Hematopoietic multipotent progenitor cell treated with erythropoietin and hydrocortisone succinate and interleukin-3 and kit ligand, for 6 days (in vitro differentiated cells): Measurements from ENCODE around the gene TRIM7.

ENCODE experiments used
- DNase-seq: peaks from one replicate; pipeline ENCODE4 v3.0.0-alpha.2; 2015

Gene TRIM7

GRCh38 chr5:181204826-181205760 is at the start of gene TRIM7:
TSS of gene TRIM7 (minus strand) at chr5:181205196. CDS start at chr5:181205110, 86 bp downstream.
- peak; percentile 59 for DNase-seq

GRCh38 chr5:181248277-181248676 is 43.3 kb upstream of the TRIM7 start:
- no peak for DNase-seq

GRCh38 chr5:181246276-181247049 is 41.5 kb upstream of the TRIM7 start:
- peak; percentile 91 for DNase-seq

GRCh38 chr5:181245427-181246275 is 40.7 kb upstream of the TRIM7 start:
- no peak for DNase-seq

GRCh38 chr5:181243564-181244343 is 38.8 kb upstream of the TRIM7 start, which contains the start of gene RACK1:
TSS of gene RACK1 (minus strand) at chr5:181243906. CDS start at chr5:181243800, 106 bp downstream.
- DNase-seq: peak; percentile 96

GRCh38 chr5:181243018-181243563 is 38.1 kb upstream of the TRIM7 start:
- peak; percentile 48 for DNase-seq

GRCh38 chr5:181242031-181242451 is 37.0 kb upstream of the TRIM7 start:
- DNase-seq: no peak

- peak; percentile 88 for DNase-seq
These were observed 36.5 kb upstream of the TRIM7 start for GRCh38 chr5:181241393-181241975.

- no peak for DNase-seq
These were observed 34.2 kb upstream of the TRIM7 start for GRCh38 chr5:181239062-181239663.

GRCh38 chr5:181237729-181238385 is 32.9 kb upstream of the TRIM7 start:
- DNase-seq: no peak

- DNase-seq: no peak
These were observed 32.1 kb upstream of the TRIM7 start for GRCh38 chr5:181236954-181237641.

GRCh38 chr5:181236471-181236870 is 31.5 kb upstream of the TRIM7 start:
- no peak for DNase-seq

- no peak for DNase-seq
These were observed 30.8 kb upstream of the TRIM7 start for GRCh38 chr5:181235689-181236366.

GRCh38 chr5:181235323-181235688 is 30.3 kb upstream of the TRIM7 start:
- DNase-seq: no peak

GRCh38 chr5:181234455-181235306 is 29.7 kb upstream of the TRIM7 start:
- no peak for DNase-seq

GRCh38 chr5:181233801-181234454 is 28.9 kb upstream of the TRIM7 start:
- DNase-seq: no peak

GRCh38 chr5:181233088-181233800 is 28.2 kb upstream of the TRIM7 start:
- no peak for DNase-seq
